ENCODE results near the gene HBA2. TPM values are rescaled to one million over a fixed set of nuclear protein-coding genes. Genes with fewer than 3 reads are reported as not detected.
A peak's percentile ranks its signal among the peaks of the same experiment; 100 is the strongest.
"Not testable (repeated sequence)": the region's sequence is repeated elsewhere in the genome, so short reads cannot be mapped to it uniquely, and the experiment has no call there.

HBA2 gene
- total and polyA plus RNA-seq, 2 experiments from 2014 or later = 1.9 to 7.8 TPM

- ATAC-seq = peak; percentile 18
- not testable (repeated sequence) for H3K9me2 ChIP-seq (ENCODE audit: insufficient read depth); H3K36me3 Mint-ChIP-seq (ENCODE audit: low read depth); H4K20me1 ChIP-seq (replicated peaks; ENCODE audit: insufficient read depth); H3K9me3 Mint-ChIP-seq; H2AFZ ChIP-seq; H3K79me2 ChIP-seq (replicated peaks; ENCODE audit: insufficient read depth); H3K27ac Mint-ChIP-seq; H3K27ac ChIP-seq (ENCODE audit: low read depth); H3K36me3 ChIP-seq (ENCODE audit: insufficient read depth)
- Histone ChIP-seq H3K4me1 (ENCODE audit: insufficient read depth) (peaks cover 52% of the 10 kb centered on the region), H3K27me3 (ENCODE audit: insufficient read depth) (peaks cover 88% of the 10 kb centered on the region), H3K4me2 (peak overlapping the region; percentile 62), H3K4me3 (peak overlapping the region; percentile 27; the same call in 1 of the 2 replicates), H3F3A (replicated peaks; ENCODE audit: low read depth) (peaks cover 12% of the 10 kb centered on the region)
- peak; percentile 67 for TF ChIP-seq REST (IDR thresholded peaks at IDR 0.05; ENCODE audit: unreplicated experiment)
- TF ChIP-seq ETS1 (IDR thresholded peaks at IDR 0.05) = peak; percentile 65
- DNase-seq (ENCODE audit: low spot score) = peak; percentile 40
- Mint-ChIP-seq H3K27me3 (ENCODE audit: insufficient read depth, low read depth, poor library complexity) (peaks cover 85% of the 10 kb centered on the region), H3K4me1 (peaks cover 47% of the 10 kb centered on the region), H3K4me3 (peak overlapping the region; percentile 34; the same call in 1 of the 3 replicates)
These were observed 2.6 kb upstream of the HBA2 start for GRCh38 chr16:170088-170507.

- no peaks in the 10 kb centered on the region for H3K9me2 ChIP-seq (ENCODE audit: insufficient read depth)
- H3K4me3 ChIP-seq = no peak overlapping the region
- ATAC-seq (no peak), DNase-seq (ENCODE audit: low spot score) (no peak)
- peaks cover 12% of the 10 kb centered on the region for H3F3A ChIP-seq (replicated peaks; ENCODE audit: low read depth)
- H3K9me3 Mint-ChIP-seq = no peaks in the 10 kb centered on the region
- H3K4me2 ChIP-seq = no peak overlapping the region
- peaks cover 85% of the 10 kb centered on the region for H3K27me3 Mint-ChIP-seq (ENCODE audit: insufficient read depth, low read depth, poor library complexity)
- no peak overlapping the region; the same call in 2 of the 3 replicates for H3K4me3 Mint-ChIP-seq
- no peak overlapping the region for H2AFZ ChIP-seq
- no peaks in the 10 kb centered on the region for H3K79me2 ChIP-seq (replicated peaks; ENCODE audit: insufficient read depth)
- TF ChIP-seq ZNF331 (CRISPR knock-in tag; IDR thresholded peaks at IDR 0.05; ENCODE audit: low read depth) = no peak
- TF ChIP-seq NANOG (IDR thresholded peaks at IDR 0.05; ENCODE audit: borderline replicate concordance) = no peak
- no peak for TF ChIP-seq ZNF114 (CRISPR knock-in tag; IDR thresholded peaks at IDR 0.05)
- TF ChIP-seq REST (IDR thresholded peaks at IDR 0.05; ENCODE audit: unreplicated experiment) = no peak
- no peak for TF ChIP-seq EZH2phosphoT487 (IDR thresholded peaks at IDR 0.05; ENCODE audit: unreplicated experiment)
- no peaks in the 10 kb centered on the region; the same call in 1 of the 2 replicates for H4K20me1 ChIP-seq (replicated peaks; ENCODE audit: insufficient read depth)
- H3K4me1 ChIP-seq (ENCODE audit: insufficient read depth) = peaks cover 49% of the 10 kb centered on the region
- H3K36me3 ChIP-seq (ENCODE audit: insufficient read depth) = no peaks in the 10 kb centered on the region
- H3K4me1 Mint-ChIP-seq = peaks cover 52% of the 10 kb centered on the region
- H3K36me3 Mint-ChIP-seq (ENCODE audit: low read depth) = no peaks in the 10 kb centered on the region; the same call in 2 of the 3 replicates
- H3K27me3 ChIP-seq (ENCODE audit: insufficient read depth) = peaks cover 88% of the 10 kb centered on the region
- no peak overlapping the region for H3K27ac ChIP-seq (ENCODE audit: low read depth)
- no peak overlapping the region for H3K27ac Mint-ChIP-seq
These were observed 1.9 kb upstream of the HBA2 start for GRCh38 chr16:170788-171187.
